Sciatic nerve (tissue), 2 donors: ENCODE measurements around the gene KCMF1. TPM values are rescaled to one million over a fixed set of nuclear protein-coding genes. Genes with fewer than 3 reads are reported as not detected.

ENCODE experiments used
- ATAC-seq: fragments of 200-7000 bp; cut with Tn5 transposase; one replicate; pipeline ENCODE4 v1.9.1; 2020; ENCODE audit warnings: mild to moderate bottlenecking, moderate library complexity
- DNase-seq: peaks from one replicate; pipeline ENCODE4 v3.0.0-alpha.2; 2020; ENCODE audit warnings: low spot score
- intact Hi-C: fragments of 100-400 bp; cut with DNase I; formaldehyde crosslinking; loops from one replicate; pipeline ENCODE4 v1.14.2; 2022
- total RNA-seq: library from RNA; stranded (reverse); fragmentation: NEBNext Ultra II Directional; extraction: Animal tissue kit (Norgen Biotek cat#: 25700); gene quantifications from one replicate; pipeline ENCODE4 v1.2.1, GENCODE V29; 2021
- donor health status: DM: no; HTN: no; CAD: no.
- donor health status: DM: no; HTN: no; CAD: no.

The KCMF1 gene
- total RNA-seq, 1 donor from 2014 or later = 64.8 TPM

GRCh38 chr2:84971510-84972206 lies 697 bp downstream of the KCMF1 start:
- intact Hi-C loops = no loop called here
- ATAC-seq (peak; percentile 48), DNase-seq (peak; percentile 78)

- DNase-seq (no peak), ATAC-seq (no peak)
- intact Hi-C loops = no loop called here
Observed at GRCh38 chr2:84972207-84972783, 1.3 kb downstream of the KCMF1 start.

GRCh38 chr2:84972932-84973331 lies 2.0 kb downstream of the KCMF1 start:
- intact Hi-C loops = no loop called here
- DNase-seq (no peak), ATAC-seq (no peak)

GRCh38 chr2:84980263-84980983 lies 9.5 kb downstream of the KCMF1 start:
- intact Hi-C loops = no loop called here
- ATAC-seq (no peak), DNase-seq (no peak)

- no peak for ATAC-seq
- DNase-seq = no peak
- intact Hi-C loops = no loop called here
Observed at GRCh38 chr2:84986018-84986417, 15.1 kb downstream of the KCMF1 start.

GRCh38 chr2:84989422-84989821 lies 18.5 kb downstream of the KCMF1 start:
- intact Hi-C loops = no loop called here
- DNase-seq (no peak), ATAC-seq (no peak)

GRCh38 chr2:84989927-84990326 lies 19.0 kb downstream of the KCMF1 start:
- intact Hi-C loops = no loop called here
- ATAC-seq (no peak), DNase-seq (no peak)

GRCh38 chr2:84991404-84992160 lies 20.6 kb downstream of the KCMF1 start:
- DNase-seq (no peak), ATAC-seq (no peak)
- intact Hi-C loops = no loop called here

GRCh38 chr2:84995826-84996225 lies 24.9 kb downstream of the KCMF1 start:
- intact Hi-C loops = no loop called here
- DNase-seq (no peak), ATAC-seq (no peak)

- no peak for DNase-seq
- no peak for ATAC-seq
- intact Hi-C loops = no loop called here
Observed at GRCh38 chr2:84996909-84997308, 25.9 kb downstream of the KCMF1 start.

GRCh38 chr2:84999553-84999955 lies 28.6 kb downstream of the KCMF1 start:
- ATAC-seq = no peak
- intact Hi-C loops = no loop called here
- no peak for DNase-seq

GRCh38 chr2:85001595-85001994 lies 30.6 kb downstream of the KCMF1 start:
- intact Hi-C loops = no loop called here
- no peak for DNase-seq
- ATAC-seq = no peak

- ATAC-seq (no peak), DNase-seq (no peak)
- intact Hi-C loops = no loop called here
Observed at GRCh38 chr2:85002534-85002933, 31.6 kb downstream of the KCMF1 start.

GRCh38 chr2:85008252-85008651 lies 37.3 kb downstream of the KCMF1 start:
- intact Hi-C loops = no loop called here
- ATAC-seq = no peak
- no peak for DNase-seq

GRCh38 chr2:85009019-85009618 lies 38.2 kb downstream of the KCMF1 start:
- no peak for DNase-seq
- intact Hi-C loops = no loop called here
- ATAC-seq = no peak

- intact Hi-C loops = loop anchor here (5.0 kb wide), 1 partner anchor 277 kb away; no protein-coding TSS in a partner anchor
- ATAC-seq = no peak
- no peak for DNase-seq
Observed at GRCh38 chr2:85010404-85010803, 39.4 kb downstream of the KCMF1 start.

- DNase-seq (no peak), ATAC-seq (no peak)
- intact Hi-C loops = loop anchor here (5.0 kb wide), 1 partner anchor 276 kb away; no protein-coding TSS in a partner anchor
Observed at GRCh38 chr2:85011098-85011497, 40.1 kb downstream of the KCMF1 start.

GRCh38 chr2:85011747-85012146 lies 40.8 kb downstream of the KCMF1 start:
- intact Hi-C loops = loop anchor here (5.0 kb wide), 1 partner anchor 276 kb away; no protein-coding TSS in a partner anchor
- DNase-seq = no peak
- ATAC-seq = no peak

GRCh38 chr2:85012431-85012830 lies 41.5 kb downstream of the KCMF1 start:
- no peak for ATAC-seq
- no peak for DNase-seq
- intact Hi-C loops = loop anchor here (5.0 kb wide), 1 partner anchor 275 kb away; no protein-coding TSS in a partner anchor
